MM.1S (cell line): ENCODE measurements around the gene RASGRP4.
"Not testable (repeated sequence)": the region's sequence is repeated elsewhere in the genome, so short reads cannot be mapped to it uniquely, and the experiment has no call there.

Source experiments
- DNase-seq: peaks from one replicate; pipeline ENCODE4 v3.0.0-alpha.2; 2015
- H2AFZ ChIP-seq: fragments of 300-600 bp; sonication (generic); 2 replicates; pipeline ENCODE4 v1.6.0; 2016; ENCODE audit warnings: antibody characterized with exemption, low read length
- H3F3A ChIP-seq: fragments of 300-600 bp; sonication (generic); 2 replicates; pipeline ENCODE4 v1.6.1; 2016; ENCODE audit warnings: mild to moderate bottlenecking, antibody characterized with exemption, low read length, moderate library complexity, mixed read lengths; ENCODE audit not compliant: insufficient read depth
- H3K27ac ChIP-seq: fragments of 300-600 bp; sonication (generic); 2 replicates; pipeline ENCODE4 v1.5.1; 2016; ENCODE audit warnings: mild to moderate bottlenecking, low read length
- H3K27me3 ChIP-seq: fragments of 300-600 bp; sonication (generic); replicated peaks from 2 replicates; pipeline ENCODE4 v1.6.0; 2016; ENCODE audit warnings: low read length; ENCODE audit not compliant: insufficient read depth
- H3K36me3 ChIP-seq: fragments of 300-600 bp; sonication (generic); replicated peaks from 2 replicates; pipeline ENCODE4 v1.6.1; 2016; ENCODE audit warnings: mild to moderate bottlenecking, low read length, mixed read lengths; ENCODE audit not compliant: insufficient read depth
- H3K4me1 ChIP-seq: fragments of 300-600 bp; sonication (generic); 2 replicates; pipeline ENCODE4 v1.6.1; 2016; ENCODE audit warnings: low read length, mixed read lengths
- H3K4me2 ChIP-seq: fragments of 300-600 bp; sonication (generic); 2 replicates; pipeline ENCODE4 v1.6.0; 2016; ENCODE audit warnings: low read depth, low read length
- H3K4me3 ChIP-seq: fragments of 300-600 bp; sonication (generic); 2 replicates; pipeline ENCODE4 v1.5.1; 2016; ENCODE audit warnings: low read length, mixed read lengths
- H3K79me2 ChIP-seq: fragments of 300-600 bp; sonication (generic); 2 replicates; pipeline ENCODE4 v1.6.1; 2016; ENCODE audit warnings: mixed run types, low read length, mixed read lengths
- H3K9ac ChIP-seq: fragments of 300-600 bp; sonication (generic); 2 replicates; pipeline ENCODE4 v1.6.1; 2016; ENCODE audit warnings: low read length, mixed read lengths
- H3K9me2 ChIP-seq: fragments of 300-600 bp; sonication (generic); replicated peaks from 2 replicates; pipeline ENCODE4 v1.6.1; 2016; ENCODE audit warnings: mild to moderate bottlenecking, low read length, mixed read lengths; ENCODE audit not compliant: insufficient read depth
- H3K9me3 ChIP-seq: fragments of 300-600 bp; sonication (generic); replicated peaks from 2 replicates; pipeline ENCODE4 v1.6.1; 2016; ENCODE audit warnings: mild to moderate bottlenecking, low read length, mixed read lengths; ENCODE audit not compliant: insufficient read depth
- H4K20me1 ChIP-seq: fragments of 300-600 bp; sonication (generic); 2 replicates; pipeline ENCODE4 v1.6.1; 2016; ENCODE audit warnings: mild to moderate bottlenecking, low read length, moderate library complexity, mixed read lengths; ENCODE audit not compliant: insufficient read depth
- EZH2 ChIP-seq: fragments of 300-600 bp; sonication (generic); optimal IDR thresholded peaks from 2 replicates; pipeline ENCODE3; 2017; ENCODE audit warnings: low read depth, mild to moderate bottlenecking, antibody characterized with exemption, low read length, mixed read lengths
- EZH2phosphoT487 ChIP-seq: fragments of 300-600 bp; sonication (generic); IDR thresholded peaks from 2 replicates; pipeline ENCODE4 v1.6.1; 2018; ENCODE audit warnings: antibody characterized with exemption, low read length
- TF ChIP-seq, protein P1 (sequence below): fragments of 300-600 bp; sonication (generic); IDR thresholded peaks from 2 replicates; pipeline ENCODE4 v1.5.1; 2016; ENCODE audit warnings: antibody characterized with exemption, low read length, mixed read lengths

Gene RASGRP4

DNA sequence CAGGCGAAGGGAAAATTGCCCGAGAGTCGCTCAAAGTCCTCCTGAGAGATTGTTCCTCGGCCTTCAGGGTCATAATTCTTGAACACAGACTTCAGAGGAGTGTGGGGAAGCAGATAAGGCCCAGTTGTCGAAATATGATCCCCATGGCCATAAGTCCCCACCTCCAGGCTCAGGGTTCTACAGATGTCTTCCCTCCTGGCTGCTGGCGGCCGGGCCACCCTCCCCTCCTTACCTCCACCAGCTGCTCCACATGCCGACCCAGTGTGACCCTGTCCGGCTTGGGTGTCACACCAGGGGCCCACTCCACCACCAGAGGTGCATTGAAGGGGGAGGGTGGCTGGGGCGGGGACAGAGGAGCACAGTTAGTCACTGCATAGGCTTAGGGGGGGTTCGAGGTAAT, 13.1 kb downstream of the RASGRP4 start:
- Histone ChIP-seq H4K20me1 (no peaks in the 10 kb centered on the region), H3K79me2 (no peaks in the 10 kb centered on the region), H3K27me3 (peaks cover 47% of the 10 kb centered on the region), H3K9me3 (no peaks in the 10 kb centered on the region), H3K9ac (no peak overlapping the region), H3K4me2 (no peak overlapping the region), H3F3A (no peaks in the 10 kb centered on the region), H3K9me2 (no peaks in the 10 kb centered on the region), H3K36me3 (no peaks in the 10 kb centered on the region), H3K4me1 (no peaks in the 10 kb centered on the region), H2AFZ (no peak overlapping the region), H3K4me3 (no peak overlapping the region), H3K27ac (no peak overlapping the region)
- TF ChIP-seq EZH2phosphoT487 (no peak), EZH2 (no peak)
- TF ChIP-seq, protein P1, sequence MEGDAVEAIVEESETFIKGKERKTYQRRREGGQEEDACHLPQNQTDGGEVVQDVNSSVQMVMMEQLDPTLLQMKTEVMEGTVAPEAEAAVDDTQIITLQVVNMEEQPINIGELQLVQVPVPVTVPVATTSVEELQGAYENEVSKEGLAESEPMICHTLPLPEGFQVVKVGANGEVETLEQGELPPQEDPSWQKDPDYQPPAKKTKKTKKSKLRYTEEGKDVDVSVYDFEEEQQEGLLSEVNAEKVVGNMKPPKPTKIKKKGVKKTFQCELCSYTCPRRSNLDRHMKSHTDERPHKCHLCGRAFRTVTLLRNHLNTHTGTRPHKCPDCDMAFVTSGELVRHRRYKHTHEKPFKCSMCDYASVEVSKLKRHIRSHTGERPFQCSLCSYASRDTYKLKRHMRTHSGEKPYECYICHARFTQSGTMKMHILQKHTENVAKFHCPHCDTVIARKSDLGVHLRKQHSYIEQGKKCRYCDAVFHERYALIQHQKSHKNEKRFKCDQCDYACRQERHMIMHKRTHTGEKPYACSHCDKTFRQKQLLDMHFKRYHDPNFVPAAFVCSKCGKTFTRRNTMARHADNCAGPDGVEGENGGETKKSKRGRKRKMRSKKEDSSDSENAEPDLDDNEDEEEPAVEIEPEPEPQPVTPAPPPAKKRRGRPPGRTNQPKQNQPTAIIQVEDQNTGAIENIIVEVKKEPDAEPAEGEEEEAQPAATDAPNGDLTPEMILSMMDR = no peak
- DNase-seq = no peak

DNA sequence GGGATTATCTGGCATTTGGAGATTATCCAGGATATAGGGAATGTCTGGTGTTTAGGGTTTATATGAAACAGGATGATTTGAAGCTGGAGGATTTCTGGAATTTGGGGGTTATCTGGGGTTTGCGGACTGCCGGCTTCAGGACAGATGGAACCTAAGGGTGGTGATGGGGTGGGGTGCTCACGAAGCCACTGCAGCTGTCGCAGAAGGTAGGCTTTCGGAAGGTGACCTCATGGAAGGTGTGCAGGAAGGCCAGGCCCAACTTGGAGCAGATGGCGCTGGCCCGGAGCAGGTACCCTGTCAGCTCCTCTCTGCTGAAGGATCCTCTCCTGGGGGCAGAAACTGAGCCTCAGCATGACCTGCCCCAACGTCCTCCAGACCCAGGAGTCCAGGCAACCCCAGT, 13.5 kb downstream of the RASGRP4 start:
- Histone ChIP-seq H3K4me1 (no peaks in the 10 kb centered on the region), H3K9ac (no peak overlapping the region), H3K27ac (no peak overlapping the region), H4K20me1 (no peaks in the 10 kb centered on the region), H3K36me3 (no peaks in the 10 kb centered on the region), H3K79me2 (no peaks in the 10 kb centered on the region), H3K27me3 (peaks cover 44% of the 10 kb centered on the region), H3K4me3 (no peak overlapping the region), H3K9me3 (no peaks in the 10 kb centered on the region), H3K4me2 (no peak overlapping the region), H2AFZ (no peak overlapping the region), H3F3A (no peaks in the 10 kb centered on the region), H3K9me2 (no peaks in the 10 kb centered on the region)
- TF ChIP-seq EZH2phosphoT487 = no peak
- no peak for DNase-seq

DNA sequence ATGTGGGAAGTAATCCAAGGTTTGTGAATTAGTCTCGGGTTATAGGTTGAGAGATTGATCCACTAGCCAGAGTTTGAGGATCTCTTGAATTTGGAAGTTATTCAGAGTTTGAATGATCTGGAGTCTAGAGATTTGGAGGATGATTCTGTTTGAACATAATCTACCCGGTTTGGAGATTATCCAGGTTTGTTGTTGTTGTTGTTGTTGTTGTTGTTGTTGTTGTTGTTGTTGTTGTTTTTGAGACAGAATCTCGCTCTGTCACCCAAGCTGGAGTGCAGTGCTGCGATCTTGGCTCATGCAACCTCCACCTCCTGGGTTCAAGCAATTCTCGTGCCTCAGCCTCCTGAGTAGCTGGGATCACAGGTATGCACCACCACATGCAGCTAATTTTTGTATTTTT, 14.1 kb downstream of the RASGRP4 start:
- not testable (repeated sequence) for H3K9me2 ChIP-seq, DNase-seq, H3K79me2 ChIP-seq, H3K9me3 ChIP-seq, H3K27ac ChIP-seq, H3K4me3 ChIP-seq, H3K9ac ChIP-seq, H3K36me3 ChIP-seq, H3K4me1 ChIP-seq, H3F3A ChIP-seq, H3K4me2 ChIP-seq, H2AFZ ChIP-seq, H4K20me1 ChIP-seq
- H3K27me3 ChIP-seq = peaks cover 44% of the 10 kb centered on the region

DNA sequence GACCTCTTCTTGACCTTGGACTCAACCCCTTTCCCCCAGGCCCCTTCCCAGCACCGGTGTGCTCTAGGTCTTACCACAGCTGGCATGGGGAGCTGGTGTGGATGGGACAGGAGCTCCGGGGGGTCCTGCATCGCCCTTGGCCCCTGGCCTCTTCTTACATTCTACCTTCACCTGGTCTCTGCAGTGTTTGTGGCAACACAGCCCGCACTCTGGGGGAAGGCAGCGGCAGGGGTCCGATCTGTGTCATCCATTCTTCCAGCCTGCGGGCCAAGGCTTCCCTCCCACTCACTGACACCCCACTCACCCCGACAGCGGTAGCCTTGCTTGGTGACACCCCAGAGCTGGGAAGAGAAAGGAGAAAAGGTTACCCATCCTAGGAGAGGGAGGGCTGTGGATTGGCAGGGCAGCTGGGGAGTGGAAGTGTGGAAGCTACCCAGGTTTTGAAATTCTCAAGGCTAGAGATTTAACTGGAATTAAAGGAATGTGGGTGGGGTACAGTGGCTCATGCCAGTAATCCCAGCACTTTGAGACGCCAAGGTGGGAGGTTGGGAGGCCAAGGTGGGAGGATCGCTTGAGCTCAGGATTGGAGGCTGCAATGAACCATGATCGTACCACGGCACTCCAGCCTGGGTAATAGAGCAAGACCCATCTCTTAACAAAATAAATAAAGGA, 14.8 kb downstream of the RASGRP4 start:
- no peaks in the 10 kb centered on the region for H3K4me1 ChIP-seq
- H3K27ac ChIP-seq = no peak overlapping the region
- H3F3A ChIP-seq = no peaks in the 10 kb centered on the region
- TF ChIP-seq EZH2 = no peak
- TF ChIP-seq, protein P1 = no peak
- no peak for TF ChIP-seq EZH2phosphoT487
- no peak overlapping the region for H3K4me2 ChIP-seq
- no peak overlapping the region for H2AFZ ChIP-seq
- H3K27me3 ChIP-seq = peaks cover 44% of the 10 kb centered on the region
- no peak for DNase-seq
- no peaks in the 10 kb centered on the region for H3K9me3 ChIP-seq
- H3K79me2 ChIP-seq = no peaks in the 10 kb centered on the region
- no peaks in the 10 kb centered on the region for H3K36me3 ChIP-seq
- H3K4me3 ChIP-seq = no peak overlapping the region
- H3K9me2 ChIP-seq = no peaks in the 10 kb centered on the region
- H4K20me1 ChIP-seq = no peaks in the 10 kb centered on the region
- no peak overlapping the region for H3K9ac ChIP-seq

DNA sequence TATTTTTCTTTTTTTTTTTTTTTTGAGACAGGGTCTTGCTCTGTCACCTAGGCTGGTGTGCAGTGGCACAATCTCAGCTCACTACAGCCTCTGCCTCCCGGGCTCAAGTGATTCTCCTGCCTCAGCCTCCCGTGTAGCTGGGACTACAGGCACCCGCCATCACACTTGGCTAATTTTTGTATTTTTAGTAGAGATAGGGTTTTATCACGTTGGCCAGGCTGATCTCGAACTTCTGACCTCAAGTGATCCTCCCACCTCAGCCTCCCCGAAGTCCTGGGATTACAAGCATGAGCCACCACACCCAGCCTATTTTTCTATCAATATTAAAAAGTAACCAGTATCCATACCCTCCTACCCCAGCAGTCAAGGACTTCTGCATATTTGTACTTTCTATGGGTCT, 15.6 kb downstream of the RASGRP4 start:
- DNase-seq, H3K4me3 ChIP-seq, H4K20me1 ChIP-seq, H3K36me3 ChIP-seq, H3K9me2 ChIP-seq, H3K9ac ChIP-seq, H3K79me2 ChIP-seq, H3K4me1 ChIP-seq, H3K27ac ChIP-seq, H3K4me2 ChIP-seq, H2AFZ ChIP-seq, H3F3A ChIP-seq, H3K9me3 ChIP-seq: not testable (repeated sequence)
- H3K27me3 ChIP-seq = peaks cover 44% of the 10 kb centered on the region
